ENCODE results near the gene DNAH2. TPM values are rescaled to one million over a fixed set of nuclear protein-coding genes. Genes with fewer than 3 reads are reported as not detected.

DNAH2 gene
- total and polyA plus RNA-seq, 2 donors (not counting 1 experiment from before 2014, with no cell fraction given), result 0.08 to 0.17 TPM

DNA sequence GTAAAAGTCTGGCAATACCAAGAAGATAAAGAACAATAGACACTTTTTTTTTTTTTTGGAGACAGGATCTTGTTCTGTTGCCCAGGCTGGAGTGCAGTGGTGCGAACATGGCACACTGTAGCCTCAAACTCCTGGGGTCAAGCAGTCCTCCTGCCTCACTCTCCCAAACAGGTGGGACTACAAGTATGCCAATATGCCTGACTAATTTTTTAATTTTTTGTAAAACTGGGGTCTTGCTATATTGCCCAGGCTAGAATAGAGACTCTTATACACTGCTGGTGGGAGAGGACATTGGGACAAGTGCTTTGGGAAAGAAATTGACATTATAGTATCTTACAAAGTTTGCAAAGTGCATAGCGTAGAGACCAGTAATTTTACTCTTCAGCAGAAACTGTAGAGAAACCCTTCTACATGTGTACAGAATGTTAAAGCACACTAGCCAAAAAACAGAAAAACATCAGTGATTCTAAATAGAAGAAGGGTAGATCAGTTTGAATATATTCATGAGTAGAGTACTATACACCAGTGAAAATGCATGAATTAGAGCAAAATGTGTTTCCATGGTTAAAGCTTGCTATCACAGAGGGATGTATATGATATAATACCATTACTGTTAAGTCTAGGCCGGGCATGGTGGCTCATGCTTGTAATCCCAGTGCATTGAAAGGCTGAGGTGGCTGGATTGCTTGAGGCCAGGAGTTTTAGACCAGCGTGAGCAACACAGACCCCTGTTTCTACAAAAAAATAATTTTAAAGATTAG lies 19.5 kb upstream of the DNAH2 start:
- Histone ChIP-seq H3K9ac (ENCODE audit: insufficient read depth, low read length) (no peak overlapping the region), H3K4me1 (ENCODE audit: control insufficient read depth, extremely low read depth, insufficient read depth, low read length) (no peaks in the 10 kb centered on the region), H3K4me2 (ENCODE audit: extremely low read depth, insufficient read depth, low read length) (no peak overlapping the region), H3K4me3 (replicated peaks in 1 of 4; ENCODE audit: control extremely low read depth in 1 of 4, insufficient read depth in 1 of 4, low read depth in 3 of 4, low read length in 4 of 4) (no peak overlapping the region), H4K20me1 (ENCODE audit: control insufficient read depth, extremely low read depth, insufficient read depth, low read length) (no peaks in the 10 kb centered on the region), H3K79me2 (ENCODE audit: control insufficient read depth, insufficient read depth, low read length) (no peaks in the 10 kb centered on the region), H3K9me3 (ENCODE audit: control insufficient read depth, insufficient read depth, low read depth, low read length) (no peaks in the 10 kb centered on the region), H3K36me3 (ENCODE audit: control insufficient read depth, insufficient read depth, low read length) (peaks cover 4% of the 10 kb centered on the region), H2AFZ (ENCODE audit: low read length) (no peak overlapping the region), H3K27me3 (ENCODE audit: control insufficient read depth, insufficient read depth, low read length) (no peaks in the 10 kb centered on the region), H3K27ac (ENCODE audit: insufficient read depth, low read length) (no peak overlapping the region)
- no peak for TF ChIP-seq EZH2 (IDR thresholded peaks at IDR 0.05; ENCODE audit: low read length, missing control alignments)
- TF ChIP-seq, protein P1, sequence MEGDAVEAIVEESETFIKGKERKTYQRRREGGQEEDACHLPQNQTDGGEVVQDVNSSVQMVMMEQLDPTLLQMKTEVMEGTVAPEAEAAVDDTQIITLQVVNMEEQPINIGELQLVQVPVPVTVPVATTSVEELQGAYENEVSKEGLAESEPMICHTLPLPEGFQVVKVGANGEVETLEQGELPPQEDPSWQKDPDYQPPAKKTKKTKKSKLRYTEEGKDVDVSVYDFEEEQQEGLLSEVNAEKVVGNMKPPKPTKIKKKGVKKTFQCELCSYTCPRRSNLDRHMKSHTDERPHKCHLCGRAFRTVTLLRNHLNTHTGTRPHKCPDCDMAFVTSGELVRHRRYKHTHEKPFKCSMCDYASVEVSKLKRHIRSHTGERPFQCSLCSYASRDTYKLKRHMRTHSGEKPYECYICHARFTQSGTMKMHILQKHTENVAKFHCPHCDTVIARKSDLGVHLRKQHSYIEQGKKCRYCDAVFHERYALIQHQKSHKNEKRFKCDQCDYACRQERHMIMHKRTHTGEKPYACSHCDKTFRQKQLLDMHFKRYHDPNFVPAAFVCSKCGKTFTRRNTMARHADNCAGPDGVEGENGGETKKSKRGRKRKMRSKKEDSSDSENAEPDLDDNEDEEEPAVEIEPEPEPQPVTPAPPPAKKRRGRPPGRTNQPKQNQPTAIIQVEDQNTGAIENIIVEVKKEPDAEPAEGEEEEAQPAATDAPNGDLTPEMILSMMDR (conservative IDR thresholded peaks at IDR 0.05 in 1 of 2, IDR thresholded peaks at IDR 0.05 in 1 of 2; ENCODE audit: low read depth in 1 of 2, low read length in 2 of 2), result no peak
- DNase-seq (ENCODE audit: low read depth in 2 of 2), result no peak

DNA sequence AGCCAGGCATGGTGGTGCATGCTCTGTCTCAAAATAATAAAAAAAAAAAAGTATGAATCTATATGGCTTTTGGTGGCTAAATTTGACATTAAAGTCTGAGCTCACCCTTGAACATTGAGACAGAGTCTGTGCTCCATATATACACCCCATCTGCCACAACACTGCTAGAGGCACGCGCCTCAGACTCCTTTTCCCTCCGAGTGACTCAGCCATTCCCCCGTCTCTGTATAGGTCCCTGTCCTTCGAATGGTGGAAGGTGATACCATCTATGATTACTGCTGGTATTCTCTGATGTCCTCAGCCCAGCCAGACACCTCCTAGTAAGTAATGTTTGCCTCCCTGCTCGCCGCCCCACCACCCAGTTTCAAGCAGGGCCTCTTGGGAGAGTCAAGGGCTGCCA lies 17.0 kb upstream of the DNAH2 start:
- H3K4me1 ChIP-seq (ENCODE audit: control insufficient read depth, extremely low read depth, insufficient read depth, low read length), result peaks cover 4% of the 10 kb centered on the region
- H3K27ac ChIP-seq (ENCODE audit: insufficient read depth, low read length), result no peak overlapping the region
- H2AFZ ChIP-seq (ENCODE audit: low read length), result no peak overlapping the region
- H3K4me2 ChIP-seq (ENCODE audit: extremely low read depth, insufficient read depth, low read length), result no peak overlapping the region
- H3K4me3 ChIP-seq (replicated peaks in 1 of 4; ENCODE audit: control extremely low read depth in 1 of 4, insufficient read depth in 1 of 4, low read depth in 3 of 4, low read length in 4 of 4), result no peak overlapping the region
- no peak for TF ChIP-seq EZH2 (IDR thresholded peaks at IDR 0.05; ENCODE audit: low read length, missing control alignments)
- TF ChIP-seq, protein P1 (conservative IDR thresholded peaks at IDR 0.05 in 1 of 2, IDR thresholded peaks at IDR 0.05 in 1 of 2; ENCODE audit: low read depth in 1 of 2, low read length in 2 of 2), result no peak
- H3K36me3 ChIP-seq (ENCODE audit: control insufficient read depth, insufficient read depth, low read length), result peaks cover 4% of the 10 kb centered on the region
- DNase-seq (ENCODE audit: low read depth in 2 of 2), result no peak
- no peak overlapping the region for H3K9ac ChIP-seq (ENCODE audit: insufficient read depth, low read length)
- H3K9me3 ChIP-seq (ENCODE audit: control insufficient read depth, insufficient read depth, low read depth, low read length), result no peaks in the 10 kb centered on the region
- H3K27me3 ChIP-seq (ENCODE audit: control insufficient read depth, insufficient read depth, low read length), result peaks cover 11% of the 10 kb centered on the region
- H3K79me2 ChIP-seq (ENCODE audit: control insufficient read depth, insufficient read depth, low read length), result no peaks in the 10 kb centered on the region
- H4K20me1 ChIP-seq (ENCODE audit: control insufficient read depth, extremely low read depth, insufficient read depth, low read length), result no peaks in the 10 kb centered on the region

- no peak for TF ChIP-seq EZH2 (IDR thresholded peaks at IDR 0.05; ENCODE audit: low read length, missing control alignments)
- TF ChIP-seq, protein P1 (conservative IDR thresholded peaks at IDR 0.05 in 1 of 2, IDR thresholded peaks at IDR 0.05 in 1 of 2; ENCODE audit: low read depth in 1 of 2, low read length in 2 of 2), result no peak
Measured at GRCh38 chr17:7701681-7702080, 15.9 kb upstream of the DNAH2 start.

More at GRCh38 chr17:7701681-7702080, 15.9 kb upstream of the DNAH2 start:
- Histone ChIP-seq H2AFZ (ENCODE audit: low read length) (no peak overlapping the region), H4K20me1 (ENCODE audit: control insufficient read depth, extremely low read depth, insufficient read depth, low read length) (no peaks in the 10 kb centered on the region), H3K4me1 (ENCODE audit: control insufficient read depth, extremely low read depth, insufficient read depth, low read length) (peaks cover 4% of the 10 kb centered on the region), H3K4me2 (ENCODE audit: extremely low read depth, insufficient read depth, low read length) (no peak overlapping the region), H3K79me2 (ENCODE audit: control insufficient read depth, insufficient read depth, low read length) (no peaks in the 10 kb centered on the region), H3K36me3 (ENCODE audit: control insufficient read depth, insufficient read depth, low read length) (peaks cover 2% of the 10 kb centered on the region), H3K27me3 (ENCODE audit: control insufficient read depth, insufficient read depth, low read length) (peaks cover 23% of the 10 kb centered on the region), H3K27ac (ENCODE audit: insufficient read depth, low read length) (no peak overlapping the region), H3K9me3 (ENCODE audit: control insufficient read depth, insufficient read depth, low read depth, low read length) (no peaks in the 10 kb centered on the region), H3K4me3 (replicated peaks in 1 of 4; ENCODE audit: control extremely low read depth in 1 of 4, insufficient read depth in 1 of 4, low read depth in 3 of 4, low read length in 4 of 4) (no peak overlapping the region), H3K9ac (ENCODE audit: insufficient read depth, low read length) (no peak overlapping the region)
- DNase-seq (ENCODE audit: low read depth in 2 of 2), result no peak

Measured in fibroblast of lung (primary cell).